GM23248 (cell line): ENCODE data around the gene COPZ2.

Experiments used
- EZH2 ChIP-seq: fragments of 200-600 bp; sonication (generic); IDR thresholded peaks from 2 replicates; pipeline ENCODE4 v1.6.1; 2018; ENCODE audit warnings: antibody characterized with exemption, mild to moderate bottlenecking; ENCODE audit not compliant: insufficient read depth, poor library complexity, severe bottlenecking
- EZH2phosphoT487 ChIP-seq: fragments of 200-600 bp; sonication (generic); IDR thresholded peaks from 2 replicates; pipeline ENCODE4 v1.6.1; 2018; ENCODE audit warnings: antibody characterized with exemption, moderate library complexity, mild to moderate bottlenecking, low read depth; ENCODE audit not compliant: insufficient read depth

GRCh38 chr17:48011405-48012150, 26.0 kb downstream of the COPZ2 start:
- TF ChIP-seq EZH2phosphoT487 (no peak), EZH2 (no peak)
